ENCODE measurements around the gene ACP5.
"Not testable (repeated sequence)": the region's sequence is repeated elsewhere in the genome, so short reads cannot be mapped to it uniquely, and the experiment has no call there.

The ACP5 gene

DNA sequence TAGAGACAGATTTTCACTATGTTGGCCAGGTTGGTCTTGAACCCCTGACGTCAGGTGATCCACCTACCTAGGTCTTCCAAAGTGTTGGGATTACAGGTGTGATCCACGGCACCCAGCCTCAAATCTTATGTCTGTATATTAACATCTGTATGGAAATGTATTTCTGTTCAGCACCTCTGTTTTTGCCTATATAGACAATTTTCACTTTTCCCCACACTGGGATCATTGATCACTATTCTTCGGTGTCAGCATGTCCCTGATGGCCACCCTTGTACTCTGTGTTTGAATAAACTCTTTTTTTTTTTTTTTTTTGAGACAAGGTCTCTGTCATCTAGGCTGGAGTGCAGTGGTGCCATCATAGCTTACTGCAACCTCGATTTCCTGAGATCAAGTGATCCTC is 16.6 kb upstream of the ACP5 start:
- H3K27ac Mint-ChIP-seq = no peak overlapping the region
- H3K36me3 Mint-ChIP-seq = no peaks in the 10 kb centered on the region
- H3K9me3 Mint-ChIP-seq = no peaks in the 10 kb centered on the region
- no peak overlapping the region for H3K4me3 Mint-ChIP-seq
- no peaks in the 10 kb centered on the region for H3K27me3 Mint-ChIP-seq
- ATAC-seq = no peak
- peaks cover 15% of the 10 kb centered on the region for H3K4me1 Mint-ChIP-seq

DNA sequence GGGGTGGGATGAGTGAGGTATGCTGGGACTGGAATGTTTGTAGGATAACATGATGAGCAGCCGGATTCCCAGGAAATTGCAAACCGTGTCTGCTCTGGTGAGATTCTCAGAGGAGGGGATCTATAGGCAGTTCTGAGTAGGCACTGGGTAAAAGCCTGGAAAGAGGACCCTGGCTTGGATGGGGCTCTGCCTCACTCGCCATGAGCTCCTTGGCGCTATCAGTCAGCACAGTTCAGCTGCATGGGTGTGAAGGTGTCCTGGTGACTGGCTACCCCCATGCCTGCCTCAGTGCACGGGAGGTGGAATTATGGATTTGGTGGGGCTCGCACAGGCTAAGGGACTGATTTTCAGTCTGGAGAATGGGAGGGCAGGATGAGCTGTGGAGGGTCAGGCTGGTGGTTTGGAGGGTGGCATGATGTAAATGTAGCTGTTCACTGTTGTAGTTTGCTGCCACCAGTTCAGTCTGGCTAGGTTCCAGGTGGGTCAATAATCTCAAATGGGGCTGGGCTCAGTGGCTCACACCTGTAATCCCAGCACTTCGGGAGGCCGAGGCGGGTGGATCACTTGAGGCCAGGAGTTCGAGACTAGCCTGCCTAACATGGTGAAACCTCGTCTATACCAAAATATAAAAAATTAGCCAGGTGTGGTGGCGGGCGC is 10.7 kb upstream of the ACP5 start:
- no peak for ATAC-seq
- Mint-ChIP-seq H3K27ac (peak overlapping the region; percentile 66), H3K27me3 (no peaks in the 10 kb centered on the region)

DNA sequence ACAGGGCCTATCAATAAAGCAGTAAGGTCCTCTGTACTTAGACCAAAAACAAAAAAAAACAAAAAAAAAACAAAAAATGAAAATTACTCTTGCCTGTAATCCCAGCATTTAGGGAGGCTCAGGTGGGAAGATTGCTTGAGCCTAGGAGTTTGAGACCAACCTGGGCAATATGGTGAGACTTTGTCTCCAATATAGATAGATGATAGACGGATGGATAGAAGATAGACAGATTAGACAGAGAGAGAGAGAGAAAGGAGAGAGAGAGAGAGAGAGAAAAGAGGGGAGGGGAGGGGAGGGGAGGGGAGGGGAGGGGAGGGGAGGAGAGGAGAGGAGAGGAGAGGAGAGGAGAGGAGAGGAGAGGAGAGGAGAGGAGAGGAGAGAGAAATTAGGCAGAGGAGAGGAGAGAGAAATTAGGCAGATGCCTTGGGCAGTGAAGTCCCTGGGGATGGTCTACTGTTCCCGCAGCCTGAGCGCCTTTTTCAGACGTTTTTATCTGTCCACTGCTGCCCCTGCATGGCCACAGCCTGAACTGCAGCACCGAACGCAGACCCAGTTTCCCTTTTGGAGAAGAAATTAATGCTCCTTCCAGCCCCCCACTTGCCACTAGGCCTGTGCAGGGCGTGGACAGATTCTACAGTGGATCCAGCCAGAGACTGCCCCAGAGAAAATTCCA is 10.0 kb upstream of the ACP5 start:
- no peaks in the 10 kb centered on the region for H3K36me3 Mint-ChIP-seq
- no peaks in the 10 kb centered on the region for H3K9me3 Mint-ChIP-seq
- no peak overlapping the region for H3K4me3 Mint-ChIP-seq
- peak; percentile 67 for ATAC-seq
- H3K4me1 Mint-ChIP-seq = peaks cover 35% of the 10 kb centered on the region
- H3K27ac Mint-ChIP-seq = peak overlapping the region; percentile 66
- H3K27me3 Mint-ChIP-seq = no peaks in the 10 kb centered on the region

More for the DNA sequence above, 10.7 kb upstream of the ACP5 start:
- Mint-ChIP-seq H3K36me3 (no peaks in the 10 kb centered on the region), H3K4me1 (peaks cover 30% of the 10 kb centered on the region), H3K9me3 (no peaks in the 10 kb centered on the region), H3K4me3 (no peak overlapping the region)

- ATAC-seq = no peak
- Mint-ChIP-seq H3K4me1 (peaks cover 47% of the 10 kb centered on the region), H3K4me3 (no peak overlapping the region), H3K27me3 (no peaks in the 10 kb centered on the region), H3K9me3 (no peaks in the 10 kb centered on the region), H3K36me3 (no peaks in the 10 kb centered on the region), H3K27ac (no peak overlapping the region)
Measured at GRCh38 chr19:11586331-11586730, 8.9 kb upstream of the ACP5 start.

DNA sequence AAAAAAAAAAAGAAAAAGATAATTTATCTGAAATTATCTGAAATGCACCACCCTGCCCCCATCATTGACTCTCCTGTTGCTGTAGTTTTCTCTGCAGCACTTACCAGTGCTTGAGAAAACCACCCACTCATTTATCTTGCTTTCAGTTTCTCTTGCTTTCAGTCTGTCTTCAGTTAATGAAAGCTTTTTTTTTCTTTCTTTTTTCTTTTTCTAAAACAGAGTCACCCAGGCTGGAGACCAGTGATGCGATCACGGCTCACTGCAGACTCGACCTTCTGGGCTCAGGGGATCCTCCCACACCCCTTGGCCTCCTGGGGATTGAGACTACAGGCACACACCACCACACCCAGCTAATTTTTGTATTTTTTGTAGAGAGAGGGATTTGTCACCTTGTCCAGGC is 4.3 kb upstream of the ACP5 start:
- H3K4me1 Mint-ChIP-seq = peaks cover 58% of the 10 kb centered on the region
- H3K27me3 Mint-ChIP-seq = no peaks in the 10 kb centered on the region
- H3K27ac Mint-ChIP-seq = peak overlapping the region; percentile 83
- ATAC-seq = peak; percentile 90
- no peaks in the 10 kb centered on the region for H3K9me3 Mint-ChIP-seq
- H3K36me3 Mint-ChIP-seq = peaks cover 14% of the 10 kb centered on the region
- peak overlapping the region; percentile 67 for H3K4me3 Mint-ChIP-seq

DNA sequence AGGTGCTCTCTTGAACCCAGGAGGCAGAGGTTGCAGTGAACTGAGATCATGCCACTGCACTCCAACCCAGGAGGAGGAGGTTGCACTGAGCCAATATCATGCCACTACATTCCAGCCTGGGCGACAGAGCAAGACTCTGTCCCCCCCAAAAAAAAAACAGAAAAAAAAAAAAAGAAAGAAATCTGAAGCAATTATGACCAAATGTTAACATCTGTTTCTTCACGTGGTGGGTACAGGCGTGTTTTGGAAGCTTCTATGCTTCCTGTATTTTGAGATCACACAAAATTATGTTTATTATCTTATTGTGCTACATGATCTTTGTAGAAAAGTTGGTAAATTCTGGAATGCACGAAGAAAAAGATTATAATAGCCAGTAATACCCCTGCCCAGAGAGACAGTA is 2.7 kb upstream of the ACP5 start:
- Mint-ChIP-seq H3K9me3 (no peaks in the 10 kb centered on the region), H3K36me3 (peaks cover 27% of the 10 kb centered on the region), H3K4me3 (peak overlapping the region; percentile 53), H3K4me1 (peaks cover 72% of the 10 kb centered on the region), H3K27me3 (no peaks in the 10 kb centered on the region), H3K27ac (peak overlapping the region; percentile 83)
- ATAC-seq = no peak

- ATAC-seq = peak; percentile 66
- Mint-ChIP-seq H3K36me3 (peaks cover 38% of the 10 kb centered on the region), H3K27ac (peak overlapping the region; percentile 83), H3K4me1 (peaks cover 74% of the 10 kb centered on the region), H3K27me3 (no peaks in the 10 kb centered on the region), H3K4me3 (peak overlapping the region; percentile 94), H3K9me3 (no peaks in the 10 kb centered on the region)
Measured at GRCh38 chr19:11578258-11579142, 1.1 kb upstream of the ACP5 start.

GRCh38 chr19:11576227-11576626 is 1.2 kb downstream of the ACP5 start:
- Mint-ChIP-seq H3K9me3 (no peaks in the 10 kb centered on the region), H3K4me3 (peak overlapping the region; percentile 94), H3K4me1 (peaks cover 56% of the 10 kb centered on the region), H3K27ac (peak overlapping the region; percentile 83), H3K36me3 (peaks cover 38% of the 10 kb centered on the region), H3K27me3 (no peaks in the 10 kb centered on the region)
- ATAC-seq = no peak

GRCh38 chr19:11574689-11575088 is 2.8 kb downstream of the ACP5 start:
- H3K4me1 Mint-ChIP-seq = peaks cover 56% of the 10 kb centered on the region
- no peaks in the 10 kb centered on the region for H3K27me3 Mint-ChIP-seq
- ATAC-seq = peak; percentile 85
- peak overlapping the region; percentile 70 for H3K4me3 Mint-ChIP-seq
- H3K36me3 Mint-ChIP-seq = peaks cover 38% of the 10 kb centered on the region
- peak overlapping the region; percentile 83 for H3K27ac Mint-ChIP-seq
- no peaks in the 10 kb centered on the region for H3K9me3 Mint-ChIP-seq

- H3K4me3 Mint-ChIP-seq, H3K9me3 Mint-ChIP-seq, ATAC-seq, H3K27me3 Mint-ChIP-seq: not testable (repeated sequence)
- Mint-ChIP-seq H3K36me3 (peaks cover 38% of the 10 kb centered on the region), H3K4me1 (peaks cover 59% of the 10 kb centered on the region), H3K27ac (peak overlapping the region; percentile 83)
Measured at GRCh38 chr19:11573763-11574162, 3.7 kb downstream of the ACP5 start.

DNA sequence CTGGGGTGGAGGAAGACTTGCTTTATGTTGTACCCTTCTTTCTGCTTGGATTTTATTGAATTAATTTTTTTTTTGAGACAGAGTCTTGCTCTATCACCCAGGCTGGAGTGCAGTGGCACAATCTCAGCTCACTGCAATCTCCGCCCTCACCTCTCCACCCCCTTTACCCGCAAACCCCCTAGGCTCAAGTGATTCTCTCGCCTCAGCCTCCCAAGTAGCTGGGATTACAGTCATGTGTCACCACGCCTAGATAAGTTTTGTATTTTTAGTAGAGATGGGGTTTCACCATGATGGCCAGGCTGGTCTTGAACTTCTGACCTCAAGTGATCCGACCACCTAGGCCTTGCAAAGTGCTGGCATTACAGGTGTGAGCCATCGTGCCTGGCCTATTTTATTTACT is 4.1 kb downstream of the ACP5 start:
- Mint-ChIP-seq H3K36me3 (peaks cover 38% of the 10 kb centered on the region), H3K4me1 (peaks cover 64% of the 10 kb centered on the region), H3K27ac (peak overlapping the region; percentile 83)
- ATAC-seq, H3K4me3 Mint-ChIP-seq, H3K27me3 Mint-ChIP-seq, H3K9me3 Mint-ChIP-seq: not testable (repeated sequence)

DNA sequence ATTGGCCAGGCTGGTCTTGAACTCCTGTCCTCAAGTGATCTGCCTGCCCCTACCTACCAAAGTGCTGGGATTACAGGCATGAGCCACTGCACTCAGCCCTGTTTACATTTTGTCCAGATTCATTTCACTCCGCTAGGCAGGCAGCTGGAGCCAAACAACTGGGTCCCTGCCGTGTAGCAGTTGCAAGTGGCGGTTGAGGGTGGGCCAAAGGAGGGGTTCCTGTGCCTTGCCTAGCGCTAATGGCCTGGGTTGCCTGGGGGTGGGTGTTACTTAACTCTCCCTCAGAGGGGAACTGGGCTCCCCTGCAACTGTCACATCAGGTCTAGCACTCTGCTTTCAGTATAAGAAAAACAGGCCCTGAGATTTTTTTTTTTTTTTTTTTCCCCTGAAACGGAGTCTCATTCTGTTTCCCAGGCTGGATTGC is 7.4 kb downstream of the ACP5 start:
- peaks cover 2% of the 10 kb centered on the region for H3K9me3 Mint-ChIP-seq
- H3K4me1 Mint-ChIP-seq = peaks cover 52% of the 10 kb centered on the region
- H3K36me3 Mint-ChIP-seq = peaks cover 16% of the 10 kb centered on the region
- peak overlapping the region; percentile 99 for H3K27ac Mint-ChIP-seq
- no peak overlapping the region for H3K4me3 Mint-ChIP-seq
- no peaks in the 10 kb centered on the region for H3K27me3 Mint-ChIP-seq
- no peak for ATAC-seq

GRCh38 chr19:11566164-11566563 is 11.3 kb downstream of the ACP5 start:
- H3K36me3 Mint-ChIP-seq = peaks cover 6% of the 10 kb centered on the region
- H3K4me3 Mint-ChIP-seq = peak overlapping the region; percentile 84
- H3K27me3 Mint-ChIP-seq = no peaks in the 10 kb centered on the region
- peak overlapping the region; percentile 99 for H3K27ac Mint-ChIP-seq
- H3K9me3 Mint-ChIP-seq = peaks cover 2% of the 10 kb centered on the region
- peaks cover 65% of the 10 kb centered on the region for H3K4me1 Mint-ChIP-seq
- ATAC-seq = no peak

DNA sequence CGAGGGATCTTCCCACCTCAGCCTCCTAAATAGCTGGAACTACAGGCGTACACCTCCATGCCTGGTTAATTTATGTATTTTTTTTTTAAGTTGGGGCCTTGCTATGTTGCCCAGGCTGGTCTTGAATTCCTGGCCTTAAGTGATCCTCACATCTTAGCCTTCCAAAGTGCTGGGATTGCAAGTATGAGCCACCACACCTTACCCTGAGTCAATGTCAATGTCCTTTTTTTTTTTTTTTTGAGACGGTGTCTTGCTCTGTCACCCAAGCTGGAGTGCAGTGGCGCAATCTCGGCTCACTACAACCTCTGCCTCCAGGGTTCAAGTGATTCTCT is 11.8 kb downstream of the ACP5 start:
- H3K4me1 Mint-ChIP-seq = peaks cover 69% of the 10 kb centered on the region
- H3K4me3 Mint-ChIP-seq = peak overlapping the region; percentile 84
- not testable (repeated sequence) for H3K36me3 Mint-ChIP-seq, ATAC-seq, H3K9me3 Mint-ChIP-seq, H3K27me3 Mint-ChIP-seq
- peak overlapping the region; percentile 99 for H3K27ac Mint-ChIP-seq

- not testable (repeated sequence) for H3K27me3 Mint-ChIP-seq, H3K36me3 Mint-ChIP-seq, ATAC-seq, H3K9me3 Mint-ChIP-seq
- Mint-ChIP-seq H3K4me3 (peak overlapping the region; percentile 27), H3K27ac (peak overlapping the region; percentile 99), H3K4me1 (peaks cover 64% of the 10 kb centered on the region)
Measured at GRCh38 chr19:11564082-11564807, 13.2 kb downstream of the ACP5 start.
